HG03432 (cell line): ENCODE measurements around the gene NRG3.

Experiments
- ATAC-seq: cut with Tn5 transposase; IDR thresholded peaks from one replicate; pipeline ENCODE4 v1.9.1; 2021; ENCODE audit warnings: mild to moderate bottlenecking, moderate library complexity; ENCODE audit not compliant: unreplicated experiment

NRG3 gene

GRCh38 chr10:82544377-82544776, 669.4 kb downstream of the NRG3 start:
- ATAC-seq, result no peak

GRCh38 chr10:82551506-82551905, 676.5 kb downstream of the NRG3 start:
- ATAC-seq, result no peak

- no peak for ATAC-seq
Observed at GRCh38 chr10:82552267-82552666, 677.3 kb downstream of the NRG3 start.

- ATAC-seq, result no peak
Observed at GRCh38 chr10:82554381-82554780, 679.4 kb downstream of the NRG3 start.

- no peak for ATAC-seq
Observed at GRCh38 chr10:82558014-82558607, 683.1 kb downstream of the NRG3 start.

- ATAC-seq, result no peak
Observed at GRCh38 chr10:82564353-82565196, 689.6 kb downstream of the NRG3 start.

GRCh38 chr10:82565197-82565575, 690.2 kb downstream of the NRG3 start:
- ATAC-seq, result no peak

- ATAC-seq, result no peak
Observed at GRCh38 chr10:82572744-82573143, 697.8 kb downstream of the NRG3 start.

GRCh38 chr10:82574081-82574480, 699.1 kb downstream of the NRG3 start:
- no peak for ATAC-seq

GRCh38 chr10:82575318-82575717, 700.3 kb downstream of the NRG3 start:
- ATAC-seq, result no peak

- ATAC-seq, result no peak
Observed at GRCh38 chr10:82576093-82576492, 701.1 kb downstream of the NRG3 start.

- ATAC-seq, result no peak
Observed at GRCh38 chr10:82581940-82582339, 706.9 kb downstream of the NRG3 start.

GRCh38 chr10:82591421-82591820, 716.4 kb downstream of the NRG3 start:
- no peak for ATAC-seq

- no peak for ATAC-seq
Observed at GRCh38 chr10:82597840-82598239, 722.8 kb downstream of the NRG3 start.

GRCh38 chr10:82609845-82610244, 734.9 kb downstream of the NRG3 start:
- ATAC-seq, result no peak

GRCh38 chr10:82618007-82618406, 743.0 kb downstream of the NRG3 start:
- no peak for ATAC-seq

- ATAC-seq, result no peak
Observed at GRCh38 chr10:82621680-82622079, 746.7 kb downstream of the NRG3 start.

- no peak for ATAC-seq
Observed at GRCh38 chr10:82622479-82622878, 747.5 kb downstream of the NRG3 start.

- ATAC-seq, result no peak
Observed at GRCh38 chr10:82625512-82626189, 750.7 kb downstream of the NRG3 start.

GRCh38 chr10:82628373-82628772, 753.4 kb downstream of the NRG3 start:
- ATAC-seq, result no peak

GRCh38 chr10:82643076-82643475, 768.1 kb downstream of the NRG3 start:
- ATAC-seq, result no peak

- ATAC-seq, result no peak
Observed at GRCh38 chr10:82643601-82644000, 768.6 kb downstream of the NRG3 start.
